GM12865 (cell line): ENCODE measurements around the gene MAP3K2.

Source experiments
- DNase-seq: peaks from one replicate; pipeline ENCODE4 v3.0.0; 2010; ENCODE audit warnings: low read depth
- H3K4me3 ChIP-seq: 2 replicates; pipeline ENCODE4 v1.5.1; 2011; ENCODE audit warnings: mild to moderate bottlenecking, low read depth, low read length, control low read depth
- TF ChIP-seq, protein P1 (sequence below): IDR thresholded peaks from 2 replicates; pipeline ENCODE4 v1.5.1; 2011; ENCODE audit warnings: low read length, control low read depth, low read depth, inconsistent platforms; ENCODE audit not compliant: insufficient read depth; ENCODE audit errors: missing control alignments

The MAP3K2 gene

DNA sequence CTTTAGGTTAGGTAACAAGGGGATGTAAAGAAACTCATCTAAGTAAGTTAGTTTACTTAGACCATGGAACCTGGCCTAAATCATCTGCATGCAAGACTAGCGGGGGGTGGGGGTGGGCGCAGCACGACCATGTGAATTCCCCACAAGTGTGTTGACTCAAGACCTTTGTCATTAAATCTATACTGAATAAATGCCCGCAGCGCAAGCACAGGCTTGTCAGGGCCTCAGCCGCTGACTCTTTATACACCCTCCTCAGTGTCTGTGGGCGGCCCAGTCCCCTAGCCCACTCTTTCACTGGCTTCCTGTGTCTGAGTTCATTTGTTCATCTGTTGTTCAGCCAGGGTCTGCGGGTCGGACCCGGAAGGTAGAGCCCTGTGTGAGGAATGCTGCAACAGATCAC, 17.8 kb downstream of the MAP3K2 start:
- no peak overlapping the region for H3K4me3 ChIP-seq
- no peak for DNase-seq
- TF ChIP-seq, protein P1, sequence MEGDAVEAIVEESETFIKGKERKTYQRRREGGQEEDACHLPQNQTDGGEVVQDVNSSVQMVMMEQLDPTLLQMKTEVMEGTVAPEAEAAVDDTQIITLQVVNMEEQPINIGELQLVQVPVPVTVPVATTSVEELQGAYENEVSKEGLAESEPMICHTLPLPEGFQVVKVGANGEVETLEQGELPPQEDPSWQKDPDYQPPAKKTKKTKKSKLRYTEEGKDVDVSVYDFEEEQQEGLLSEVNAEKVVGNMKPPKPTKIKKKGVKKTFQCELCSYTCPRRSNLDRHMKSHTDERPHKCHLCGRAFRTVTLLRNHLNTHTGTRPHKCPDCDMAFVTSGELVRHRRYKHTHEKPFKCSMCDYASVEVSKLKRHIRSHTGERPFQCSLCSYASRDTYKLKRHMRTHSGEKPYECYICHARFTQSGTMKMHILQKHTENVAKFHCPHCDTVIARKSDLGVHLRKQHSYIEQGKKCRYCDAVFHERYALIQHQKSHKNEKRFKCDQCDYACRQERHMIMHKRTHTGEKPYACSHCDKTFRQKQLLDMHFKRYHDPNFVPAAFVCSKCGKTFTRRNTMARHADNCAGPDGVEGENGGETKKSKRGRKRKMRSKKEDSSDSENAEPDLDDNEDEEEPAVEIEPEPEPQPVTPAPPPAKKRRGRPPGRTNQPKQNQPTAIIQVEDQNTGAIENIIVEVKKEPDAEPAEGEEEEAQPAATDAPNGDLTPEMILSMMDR, result no peak

DNA sequence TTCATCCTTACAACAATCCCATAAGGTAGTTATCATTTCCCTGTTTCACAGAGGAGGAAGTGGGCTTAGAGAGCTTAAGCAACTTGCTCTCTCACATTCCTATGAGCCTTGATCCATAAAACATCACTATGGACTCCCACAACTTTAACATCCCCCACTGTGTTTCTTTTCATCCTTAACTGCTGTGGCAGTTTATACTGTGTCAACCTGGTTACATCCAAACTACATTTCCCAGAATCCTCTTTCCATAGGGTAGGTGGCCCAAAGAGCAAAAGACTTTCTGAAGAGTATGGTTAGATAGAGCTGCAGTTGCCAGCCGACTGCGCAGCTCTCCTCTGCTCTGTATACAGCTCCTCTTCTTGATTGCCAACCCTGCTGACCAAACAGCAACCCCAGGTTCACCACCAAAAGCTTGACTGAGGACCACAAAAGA, 22.5 kb downstream of the MAP3K2 start:
- no peak for DNase-seq
- TF ChIP-seq, protein P1, result no peak
- H3K4me3 ChIP-seq, result no peak overlapping the region

DNA sequence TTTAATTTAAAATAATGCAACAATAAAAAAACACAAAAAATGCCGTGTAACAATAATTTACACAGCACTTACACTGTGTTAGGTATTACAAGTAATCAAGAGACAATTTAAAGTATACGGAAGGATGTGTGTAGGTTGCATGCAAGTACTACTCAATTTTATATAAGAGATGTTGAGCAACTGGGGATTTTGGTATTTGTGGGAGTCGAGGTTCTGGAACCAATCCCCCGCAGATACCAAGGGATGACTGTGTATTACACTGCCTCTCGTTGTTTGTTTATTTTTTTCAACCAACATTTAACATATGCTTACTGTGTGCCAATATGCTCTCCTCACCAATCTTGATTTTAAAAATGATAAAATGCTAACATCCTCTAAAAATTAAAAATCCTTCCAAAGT, 24.8 kb downstream of the MAP3K2 start:
- TF ChIP-seq, protein P1, result no peak
- no peak for DNase-seq
- no peak overlapping the region for H3K4me3 ChIP-seq

DNA sequence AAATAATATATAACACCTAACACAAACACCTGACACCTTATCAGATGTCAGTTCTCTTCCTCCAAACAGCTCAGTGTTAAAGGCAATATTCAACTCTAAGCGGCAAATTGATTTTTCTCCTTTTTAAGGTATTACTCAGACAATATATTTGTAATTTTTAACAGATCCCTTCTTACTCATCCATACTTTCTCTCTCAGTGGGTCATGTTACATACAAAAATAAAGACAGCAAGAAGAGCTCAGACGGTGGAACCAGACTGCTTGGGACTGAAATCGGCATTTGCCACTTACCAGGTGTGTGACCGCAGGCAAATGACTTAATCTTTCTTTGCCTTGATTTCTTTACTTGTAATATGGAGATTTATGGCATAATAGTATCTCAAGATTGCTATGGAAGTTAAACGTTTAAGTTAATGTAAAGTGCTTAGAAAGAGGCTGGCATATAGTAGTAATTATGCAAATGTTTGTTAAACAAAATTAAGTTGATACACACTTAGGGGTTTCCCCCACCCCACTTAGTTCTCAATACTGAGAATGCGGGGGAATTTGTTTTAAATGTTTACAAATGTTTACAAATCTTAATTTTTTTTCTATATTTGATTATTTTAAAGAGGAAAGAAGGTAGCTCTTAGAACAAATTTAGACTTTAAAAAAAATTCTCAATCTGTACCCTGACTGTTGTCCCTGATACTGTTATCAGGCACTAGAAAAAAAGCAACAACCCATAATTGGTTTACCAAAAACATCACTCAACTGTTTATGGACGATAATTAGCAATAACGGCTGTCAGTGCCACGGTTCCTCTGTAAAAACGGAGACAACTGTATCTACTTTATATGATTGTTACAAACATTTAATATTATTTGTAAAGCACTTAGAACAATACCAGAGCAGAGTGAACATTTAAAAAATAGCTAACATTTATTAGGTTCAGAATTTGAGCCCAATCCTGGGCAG, 25.6 kb downstream of the MAP3K2 start:
- DNase-seq, result no peak
- no peak overlapping the region for H3K4me3 ChIP-seq
- TF ChIP-seq, protein P1, result no peak

DNA sequence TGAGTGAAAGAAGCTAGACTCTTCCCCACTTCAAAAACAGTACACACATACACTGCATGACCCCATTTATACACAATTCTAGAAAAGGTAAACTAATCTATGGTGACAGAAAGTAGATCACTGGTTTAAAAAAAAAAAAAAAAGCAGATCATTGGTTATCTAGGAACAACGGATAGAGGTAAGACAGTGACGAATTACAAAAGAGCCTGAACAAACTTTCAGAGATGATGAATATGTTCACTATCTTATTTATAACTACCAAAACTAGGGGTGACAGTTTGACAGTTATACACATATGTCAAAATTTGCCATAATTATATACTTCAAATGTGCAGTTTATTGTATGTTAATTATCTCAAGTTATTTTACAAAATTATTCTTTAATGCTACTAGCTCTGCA, 27.5 kb downstream of the MAP3K2 start:
- no peak overlapping the region for H3K4me3 ChIP-seq
- TF ChIP-seq, protein P1, result no peak
- no peak for DNase-seq

DNA sequence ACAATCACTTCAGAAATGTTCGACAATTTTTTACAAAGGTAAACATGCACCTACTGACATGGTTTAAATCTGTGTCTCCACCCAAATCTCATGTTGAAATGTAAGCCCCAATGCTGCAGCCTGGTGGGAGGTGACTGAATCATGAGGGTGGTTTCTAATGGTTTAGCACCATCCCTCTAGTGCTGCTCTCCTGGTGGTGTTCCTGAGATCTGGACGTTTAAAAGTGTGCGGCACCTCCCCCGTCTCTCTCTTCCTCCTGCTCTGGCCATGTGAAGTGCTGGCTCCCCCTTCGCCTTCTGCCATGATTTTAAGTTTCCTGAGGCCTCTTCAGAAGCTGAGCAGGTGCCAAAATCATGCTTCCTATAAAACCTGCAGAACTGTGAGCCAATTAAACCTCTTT, 28.3 kb downstream of the MAP3K2 start:
- TF ChIP-seq, protein P1, result no peak
- no peak for DNase-seq
- H3K4me3 ChIP-seq, result no peak overlapping the region
